ENCODE results near the gene ELAVL3.
A peak's percentile ranks its signal among the peaks of the same experiment; 100 is the strongest.

The ELAVL3 gene

DNA sequence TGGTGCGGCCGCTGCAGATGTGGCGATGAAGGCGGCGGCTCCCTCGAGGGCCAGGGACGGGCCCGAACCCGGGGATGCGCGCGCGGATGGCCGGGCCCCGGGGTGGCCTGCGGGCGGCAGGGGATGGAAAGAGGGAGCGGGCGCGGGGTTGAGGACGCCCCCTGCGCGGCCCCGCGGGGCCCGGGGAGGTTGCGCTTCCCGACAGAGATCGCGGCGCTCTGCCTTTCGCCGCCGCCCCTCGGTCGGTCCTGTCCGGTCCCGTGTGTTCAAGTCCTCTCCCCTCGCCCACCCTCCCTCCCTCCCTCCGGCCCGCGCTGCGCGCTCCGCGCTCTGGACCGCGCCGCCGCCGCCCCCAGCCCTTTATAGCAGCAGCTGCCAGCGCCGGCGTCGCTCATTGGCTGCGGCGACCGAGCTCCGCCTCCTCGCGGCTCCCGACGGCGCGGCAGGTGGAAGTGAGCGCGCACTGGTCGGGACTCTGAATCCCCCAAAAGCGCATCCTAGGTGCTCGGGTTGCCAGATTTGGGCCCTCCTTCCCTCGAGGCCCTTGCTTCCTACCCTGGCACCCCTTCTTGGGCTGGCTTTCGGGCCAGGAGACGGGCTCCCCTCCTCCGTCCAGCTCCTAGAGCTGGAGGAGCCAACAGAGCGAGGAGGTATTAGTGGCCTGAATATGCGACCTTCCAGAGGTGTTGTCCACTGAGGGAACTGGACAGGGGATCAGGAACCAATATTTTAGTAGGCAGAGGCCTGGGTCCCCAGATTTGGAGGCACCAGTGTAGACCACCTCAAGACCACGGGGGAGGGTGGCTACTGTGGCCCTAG lies at the start of gene ELAVL3:
Gene ELAVL3 (minus strand): TSS at position 332 of the 819 bp plus-strand sequence. CDS start 438 bp downstream, outside the sequence.
- no peak for DNase-seq (ENCODE audit: low spot score)

DNA sequence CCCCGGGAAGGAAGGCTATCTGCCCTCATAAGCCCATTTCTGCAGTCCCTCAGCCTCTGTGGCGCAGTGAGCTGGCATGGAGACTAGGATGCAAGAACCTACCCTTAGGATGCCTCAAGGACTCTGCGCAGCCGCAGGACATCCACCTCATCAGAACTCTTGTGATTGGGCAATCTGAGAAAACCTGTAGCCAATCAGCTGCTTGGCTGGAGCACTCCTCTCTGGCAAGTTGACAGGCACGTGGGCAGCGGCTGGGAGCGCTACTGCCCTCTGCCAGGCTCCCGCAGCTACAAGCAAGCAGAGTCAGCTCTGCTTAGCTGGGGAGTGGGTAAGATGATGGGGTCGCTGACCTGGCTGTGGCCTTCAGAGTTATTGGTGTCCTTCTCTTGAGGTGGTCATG lies 49.6 kb upstream of the ELAVL3 start:
- no peak for DNase-seq (ENCODE audit: low spot score)

- DNase-seq (ENCODE audit: low spot score), result peak; percentile 93
Observed at GRCh38 chr19:11528551-11529341, 47.9 kb upstream of the ELAVL3 start, which contains the start of gene ECSIT. TSS of gene ECSIT (minus strand) at chr19:11529134. CDS start at chr19:11519170, 9,964 bp downstream.

- no peak for DNase-seq (ENCODE audit: low spot score)
Observed at GRCh38 chr19:11519138-11519537, 38.3 kb upstream of the ELAVL3 start.

GRCh38 chr19:11513946-11514345 lies 33.1 kb upstream of the ELAVL3 start:
- DNase-seq (ENCODE audit: low spot score), result no peak

- DNase-seq (ENCODE audit: low spot score), result no peak
Observed at GRCh38 chr19:11510444-11510843, 29.6 kb upstream of the ELAVL3 start.

- DNase-seq (ENCODE audit: low spot score), result no peak
Observed at GRCh38 chr19:11507370-11508078, 26.7 kb upstream of the ELAVL3 start.

- no peak for DNase-seq (ENCODE audit: low spot score)
Observed at GRCh38 chr19:11506967-11507366, 26.1 kb upstream of the ELAVL3 start.

DNA sequence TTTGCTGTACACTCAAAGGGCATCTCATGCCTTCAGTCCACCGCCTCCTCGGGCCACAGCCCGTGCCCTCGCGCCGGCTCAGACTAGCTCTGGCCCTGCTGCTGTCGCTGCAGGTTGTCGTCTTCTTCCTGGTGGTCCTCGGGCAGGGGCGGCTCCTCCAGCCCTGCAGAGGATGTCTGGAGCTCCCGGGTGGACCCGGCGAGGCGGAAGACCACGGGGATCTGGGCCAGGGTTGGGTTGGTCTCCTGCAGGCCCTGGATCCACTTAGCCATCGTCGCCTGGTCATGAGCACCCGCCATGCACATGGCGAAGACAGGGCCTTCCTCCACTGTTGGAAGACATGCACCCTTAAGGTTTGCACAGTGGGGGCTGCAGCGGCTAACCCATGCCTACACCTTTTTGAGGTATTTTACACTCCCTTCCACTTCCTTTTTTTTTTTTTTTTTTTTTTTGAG lies 25.3 kb upstream of the ELAVL3 start:
- no peak for DNase-seq (ENCODE audit: low spot score)

GRCh38 chr19:11505504-11506100 lies 24.8 kb upstream of the ELAVL3 start, which contains the start of gene ZNF653:
TSS of gene ZNF653 (minus strand) at chr19:11505839. CDS start at chr19:11505786, 53 bp downstream.
- peak; percentile 95 for DNase-seq (ENCODE audit: low spot score)

- peak; percentile 86 for DNase-seq (ENCODE audit: low spot score)
Observed at GRCh38 chr19:11505032-11505503, 24.2 kb upstream of the ELAVL3 start.

DNA sequence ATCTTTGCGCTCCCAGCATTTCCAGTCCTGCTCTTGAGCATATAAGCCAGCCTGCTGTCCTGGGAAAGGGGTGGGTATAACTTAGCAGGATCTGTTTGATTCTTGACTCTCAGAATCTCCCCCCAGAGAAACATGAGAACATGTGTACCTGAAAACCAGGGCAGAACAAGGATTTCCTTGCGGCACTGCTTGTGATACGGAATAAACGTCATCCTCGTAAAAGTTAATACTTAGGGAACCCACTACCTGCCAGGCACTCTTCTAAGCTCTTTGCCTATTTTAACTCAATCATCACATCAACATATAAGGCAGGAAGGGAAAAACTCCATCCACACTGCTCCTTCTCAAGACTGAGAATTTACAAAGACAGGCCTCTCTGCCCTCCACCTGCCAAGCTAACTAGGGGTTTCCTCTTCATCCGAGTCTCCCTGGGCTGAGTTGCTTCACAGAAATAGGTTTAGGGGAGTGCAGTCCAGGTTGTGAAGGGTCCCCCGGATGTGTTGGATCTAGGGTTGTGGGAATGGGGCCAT lies 23.7 kb upstream of the ELAVL3 start:
- no peak for DNase-seq (ENCODE audit: low spot score)

DNA sequence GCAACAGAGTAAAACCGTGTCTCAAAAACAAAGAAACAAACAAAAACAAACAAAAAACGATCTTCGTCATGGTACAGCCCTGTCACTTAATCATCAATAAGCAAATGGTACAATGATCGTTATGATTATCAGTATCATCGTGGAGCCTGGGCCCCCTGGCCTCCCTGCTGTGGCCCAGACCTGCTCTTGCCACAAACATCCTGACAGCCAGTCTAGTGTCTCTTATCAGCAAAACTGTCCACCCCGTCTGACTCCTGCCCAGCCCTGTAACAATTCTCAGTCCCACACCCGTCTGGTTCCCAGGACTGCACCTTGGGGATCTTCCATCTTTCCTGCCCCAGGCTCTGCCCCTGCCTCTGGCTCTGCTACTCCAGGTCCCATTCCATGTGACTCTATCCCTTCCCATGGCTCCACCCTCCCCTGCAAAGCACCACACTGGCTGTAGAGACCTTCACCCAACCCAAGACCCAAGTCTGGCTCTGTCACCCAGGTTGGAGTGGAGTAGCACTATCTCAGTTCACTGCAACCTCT lies 19.1 kb upstream of the ELAVL3 start:
- no peak for DNase-seq (ENCODE audit: low spot score)

- DNase-seq (ENCODE audit: low spot score), result no peak
Observed at GRCh38 chr19:11499220-11499726, 18.4 kb upstream of the ELAVL3 start.

- peak; percentile 76 for DNase-seq (ENCODE audit: low spot score)
Observed at GRCh38 chr19:11496391-11497163, 15.7 kb upstream of the ELAVL3 start.

- no peak for DNase-seq (ENCODE audit: low spot score)
Observed at GRCh38 chr19:11495885-11496284, 15.0 kb upstream of the ELAVL3 start.

GRCh38 chr19:11495481-11495880 lies 14.6 kb upstream of the ELAVL3 start:
- no peak for DNase-seq (ENCODE audit: low spot score)

DNA sequence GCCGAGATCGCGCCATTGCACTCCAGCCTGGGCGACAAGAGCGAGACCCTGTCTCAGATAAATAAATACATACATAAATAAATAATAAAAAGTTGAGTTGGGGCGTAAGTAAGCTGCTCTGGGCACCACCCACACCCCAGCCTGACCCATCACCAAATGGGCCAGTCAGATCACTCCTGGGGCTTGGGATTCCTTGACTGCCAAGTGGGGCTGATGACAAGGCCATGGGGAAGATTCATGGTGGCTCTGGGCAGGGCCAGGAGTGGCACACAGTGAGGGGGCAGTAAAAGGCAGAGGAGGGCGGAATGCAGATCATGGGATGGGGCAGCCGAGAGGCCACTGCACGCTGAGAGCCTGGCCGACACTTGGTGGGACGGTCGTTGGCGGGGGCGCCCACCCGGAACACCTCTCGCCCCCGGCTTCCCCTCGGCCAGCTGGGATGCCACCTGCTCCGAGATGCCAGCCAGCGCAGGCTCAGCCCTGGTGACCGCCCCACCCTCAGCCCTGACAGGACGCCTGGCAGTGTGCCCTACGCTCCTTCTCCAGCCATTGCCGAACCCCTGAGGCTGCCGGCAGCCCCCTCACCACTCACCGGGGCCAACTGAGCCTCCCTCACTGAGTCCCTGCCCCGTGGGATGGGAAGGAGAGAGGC lies 13.9 kb upstream of the ELAVL3 start:
- DNase-seq (ENCODE audit: low spot score), result no peak

GRCh38 chr19:11489378-11489777 lies 8.5 kb upstream of the ELAVL3 start:
- DNase-seq (ENCODE audit: low spot score), result no peak

All from HuH-7 (cell line).